Astrocyte of the cerebellum (primary cell): Measurements from ENCODE around the gene BTRC.

Experiments
- DNase-seq: peaks from one replicate; pipeline ENCODE4 v3.0.0-alpha.2; 2011; ENCODE audit warnings: low read depth
- H3K4me3 ChIP-seq: 2 replicates; pipeline ENCODE4 v1.5.1; 2011; ENCODE audit warnings: mild to moderate bottlenecking, low read depth, low read length, moderate library complexity
- in situ Hi-C: cut with HindIII; loops from 2 replicates; pipeline ENCODE4 v1.10.0; 2017; ENCODE audit warnings: low sequenced_read_pairs
- TF ChIP-seq, protein P1 (sequence below): IDR thresholded peaks from 2 replicates; pipeline ENCODE4 v1.5.1; 2012; ENCODE audit warnings: low read length, low read depth, moderate library complexity, mild to moderate bottlenecking; ENCODE audit errors: missing control alignments

Gene BTRC

DNA sequence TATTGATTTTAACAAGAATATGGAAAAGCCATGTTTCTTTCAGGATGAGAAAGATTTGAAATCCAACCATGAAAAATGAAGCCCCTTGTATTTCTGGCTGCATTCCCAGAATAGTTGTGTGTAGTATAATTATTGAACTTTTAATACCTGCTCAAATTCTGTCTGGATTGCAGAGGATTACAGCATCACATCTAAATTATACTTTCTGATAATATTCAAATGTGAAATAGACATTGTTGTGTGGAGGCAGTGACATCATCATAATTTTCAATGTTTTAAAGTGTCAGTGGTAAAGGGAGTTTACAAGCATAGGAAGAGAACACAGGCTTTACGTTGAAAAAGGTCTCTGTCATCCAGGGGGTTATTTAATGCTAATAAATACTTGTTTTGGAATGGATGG lies 140.7 kb downstream of the BTRC start:
- H3K4me3 ChIP-seq = no peak overlapping the region
- TF ChIP-seq, protein P1, sequence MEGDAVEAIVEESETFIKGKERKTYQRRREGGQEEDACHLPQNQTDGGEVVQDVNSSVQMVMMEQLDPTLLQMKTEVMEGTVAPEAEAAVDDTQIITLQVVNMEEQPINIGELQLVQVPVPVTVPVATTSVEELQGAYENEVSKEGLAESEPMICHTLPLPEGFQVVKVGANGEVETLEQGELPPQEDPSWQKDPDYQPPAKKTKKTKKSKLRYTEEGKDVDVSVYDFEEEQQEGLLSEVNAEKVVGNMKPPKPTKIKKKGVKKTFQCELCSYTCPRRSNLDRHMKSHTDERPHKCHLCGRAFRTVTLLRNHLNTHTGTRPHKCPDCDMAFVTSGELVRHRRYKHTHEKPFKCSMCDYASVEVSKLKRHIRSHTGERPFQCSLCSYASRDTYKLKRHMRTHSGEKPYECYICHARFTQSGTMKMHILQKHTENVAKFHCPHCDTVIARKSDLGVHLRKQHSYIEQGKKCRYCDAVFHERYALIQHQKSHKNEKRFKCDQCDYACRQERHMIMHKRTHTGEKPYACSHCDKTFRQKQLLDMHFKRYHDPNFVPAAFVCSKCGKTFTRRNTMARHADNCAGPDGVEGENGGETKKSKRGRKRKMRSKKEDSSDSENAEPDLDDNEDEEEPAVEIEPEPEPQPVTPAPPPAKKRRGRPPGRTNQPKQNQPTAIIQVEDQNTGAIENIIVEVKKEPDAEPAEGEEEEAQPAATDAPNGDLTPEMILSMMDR = no peak
- in situ Hi-C loops = no loop called here
- DNase-seq = no peak

DNA sequence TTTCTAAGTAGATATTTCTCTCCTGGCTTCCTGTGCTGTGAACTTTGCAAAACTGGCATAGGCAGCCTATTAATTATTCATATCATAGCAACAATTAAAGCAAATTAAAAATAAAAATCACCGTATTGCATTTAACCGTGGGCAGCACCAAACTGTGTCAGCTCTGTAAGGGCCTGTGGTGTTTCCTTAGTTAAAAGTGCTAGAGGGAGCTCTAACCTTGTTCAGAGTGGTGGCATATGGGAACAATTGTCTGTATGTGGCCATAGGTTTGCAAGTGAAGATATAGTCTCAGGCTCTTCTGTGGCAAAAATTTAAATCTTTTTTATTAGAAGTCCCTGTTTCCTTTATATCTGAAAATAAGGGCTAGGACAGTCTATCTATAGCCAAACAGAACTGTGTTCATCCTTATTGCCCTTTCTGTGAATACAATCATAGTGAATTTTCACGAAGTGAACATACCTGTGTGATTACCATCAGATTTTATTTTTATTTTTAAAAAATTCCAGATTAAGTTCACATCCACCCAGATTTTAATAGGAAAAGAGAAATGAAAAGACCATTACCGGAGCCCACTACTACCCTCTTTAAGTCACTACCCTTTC lies 141.5 kb downstream of the BTRC start:
- TF ChIP-seq, protein P1 = peak; percentile 36
- H3K4me3 ChIP-seq = no peak overlapping the region
- in situ Hi-C loops = no loop called here
- DNase-seq = no peak

DNA sequence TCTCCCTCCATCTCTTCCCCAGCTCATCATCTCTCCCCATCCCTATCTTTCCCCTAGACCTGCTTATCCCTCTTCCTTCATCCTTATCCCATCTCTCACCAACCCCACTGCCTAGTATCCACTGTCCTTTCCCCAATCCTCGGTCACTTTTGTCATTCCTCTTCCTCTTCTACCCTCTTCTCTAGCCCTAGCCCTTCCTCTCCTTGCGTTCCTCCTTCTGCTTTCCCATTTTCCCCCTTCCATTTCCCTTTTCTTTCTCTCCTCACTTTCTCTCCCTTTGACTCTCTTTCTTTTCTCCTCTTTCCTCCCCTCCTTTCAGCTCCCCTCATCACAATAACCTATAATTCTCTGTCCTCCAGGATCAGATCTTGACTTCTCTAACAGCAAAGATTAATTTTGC lies 150.5 kb downstream of the BTRC start:
- TF ChIP-seq, protein P1 = no peak
- in situ Hi-C loops = no loop called here
- no peak overlapping the region for H3K4me3 ChIP-seq
- no peak for DNase-seq

DNA sequence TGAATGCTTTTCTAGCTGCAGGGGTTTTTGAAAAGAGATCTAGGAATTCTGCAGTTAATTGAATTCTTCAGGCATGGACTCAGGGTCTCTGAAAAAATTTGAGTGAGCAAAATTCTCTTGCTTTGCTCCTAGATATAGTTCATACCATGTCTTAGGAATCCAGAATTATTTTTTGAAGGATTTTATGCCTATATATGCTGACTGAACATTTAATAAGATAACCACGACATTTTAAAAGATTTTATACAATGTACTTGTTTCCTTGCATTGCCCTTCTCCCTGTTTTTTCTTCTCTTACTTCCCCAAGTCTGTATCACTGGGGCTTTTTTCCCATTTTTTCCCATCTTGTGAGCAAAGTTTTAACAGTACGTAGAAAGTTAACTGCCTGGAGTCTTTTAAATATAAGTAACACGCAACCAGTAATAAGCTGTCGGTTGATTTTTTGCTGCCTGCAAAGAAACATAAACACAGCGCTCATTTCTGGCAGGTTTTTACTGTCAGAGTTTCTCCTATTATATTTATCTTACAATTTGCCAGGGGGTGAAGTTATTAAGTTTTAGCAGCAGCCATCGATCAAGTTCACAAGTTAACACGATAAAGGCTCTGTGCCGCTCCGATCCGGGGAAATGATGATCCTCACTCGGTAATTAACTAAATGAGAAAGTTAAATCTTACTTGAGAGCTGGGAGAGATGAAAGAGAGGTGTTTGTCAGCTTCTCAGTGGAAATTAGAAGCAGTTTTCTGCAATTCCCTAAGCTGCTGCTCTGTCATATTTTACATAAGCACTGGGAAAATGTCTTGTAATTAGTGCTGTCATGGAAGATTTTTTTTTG lies 153.1 kb downstream of the BTRC start:
- in situ Hi-C loops = no loop called here
- no peak for DNase-seq
- TF ChIP-seq, protein P1 = no peak
- H3K4me3 ChIP-seq = no peak overlapping the region

DNA sequence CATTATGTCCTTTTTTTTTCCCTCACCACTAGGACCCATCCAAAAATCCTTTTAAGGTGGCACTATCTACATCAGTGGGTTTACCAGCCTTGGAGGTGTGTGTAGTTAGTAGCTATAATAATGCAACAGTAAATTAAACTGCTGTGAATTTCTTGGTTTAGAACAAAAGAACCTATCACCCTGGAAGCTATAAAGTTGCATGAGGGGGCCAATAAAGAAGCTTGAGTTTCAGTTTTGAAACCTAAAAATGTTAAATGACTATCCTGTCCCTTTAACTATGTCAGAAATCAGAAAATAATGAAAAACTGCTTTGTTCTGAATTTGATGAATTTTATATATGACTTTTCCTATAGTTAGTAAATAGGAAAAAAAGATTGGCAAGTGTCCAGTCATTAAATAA lies 153.9 kb downstream of the BTRC start:
- no peak overlapping the region for H3K4me3 ChIP-seq
- no peak for DNase-seq
- in situ Hi-C loops = no loop called here
- TF ChIP-seq, protein P1 = no peak

DNA sequence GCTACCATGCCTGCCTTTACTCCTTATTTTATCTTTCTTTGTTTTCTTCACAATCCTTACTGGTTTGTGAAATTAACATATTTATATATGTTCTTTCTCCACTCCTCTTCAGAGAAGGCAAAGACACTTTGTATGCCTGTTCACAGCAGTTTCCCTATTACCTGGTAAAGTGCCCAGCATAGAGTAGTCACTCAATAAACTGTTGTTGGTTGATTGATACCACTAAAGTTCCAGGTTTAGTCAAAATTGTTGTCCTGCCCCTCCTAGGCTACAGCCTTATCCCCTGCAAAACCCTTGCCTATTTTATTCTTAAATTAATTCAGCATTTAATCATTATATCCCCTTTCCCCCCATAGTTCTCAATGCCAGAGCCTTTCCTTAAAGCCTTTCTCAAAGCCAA lies 158.0 kb downstream of the BTRC start:
- TF ChIP-seq, protein P1 = no peak
- in situ Hi-C loops = no loop called here
- H3K4me3 ChIP-seq = no peak overlapping the region
- DNase-seq = no peak
